Thyroid gland (tissue), 4 donors: ENCODE measurements around the gene CYP26B1. TPM values are rescaled to one million over a fixed set of nuclear protein-coding genes. Genes with fewer than 3 reads are reported as not detected.

Source experiments
- DNase-seq, 2 donors: peaks; one replicate each; pipeline ENCODE4 v3.0.0-alpha.2; 2019
- H3K27ac ChIP-seq, 3 donors: fragments of 200-600 bp; sonication (generic); 1 replicate in 2 of 3; 2 replicates in 1 of 3; pipeline ENCODE4 v1.5.1; 2016 to 2019; ENCODE audit warnings: mild to moderate bottlenecking in 1 of 3, moderate library complexity in 1 of 3
- H3K27me3 ChIP-seq: fragments of 200-600 bp; sonication (generic); one replicate; pipeline ENCODE4 v1.5.1; 2019
- H3K36me3 ChIP-seq, 2 donors: fragments of 200-600 bp; sonication (generic); one replicate each; pipeline ENCODE4 v1.5.1; 2016 to 2019
- H3K4me1 ChIP-seq, 2 donors: fragments of 200-600 bp; sonication (generic); one replicate each; pipeline ENCODE4 v1.5.1; 2017 to 2019
- H3K4me3 ChIP-seq, 3 donors: fragments of 200-600 bp; sonication (generic); replicated peaks in 1 of 3; 1 replicate in 2 of 3; 2 replicates in 1 of 3; pipeline ENCODE4 v1.5.1; 2016; ENCODE audit warnings: mild to moderate bottlenecking in 1 of 3
- H3K9me3 ChIP-seq: fragments of 200-600 bp; sonication (generic); one replicate; pipeline ENCODE4 v1.5.1; 2017
- POLR2A ChIP-seq, 2 donors: fragments of 450-650 bp; IDR thresholded peaks; one replicate each; pipeline ENCODE4 v1.6.1; 2017; ENCODE audit warnings: antibody characterized with exemption in 2 of 2, mild to moderate bottlenecking in 2 of 2, moderate library complexity in 1 of 2
- WGBS, 2 donors: methylation state at CpG; one replicate each; pipeline ENCODE4 v1.1.5; 2017; 5-methylcytosine and 5-hydroxymethylcytosine counted together
- intact Hi-C: fragments of 100-400 bp; cut with DNase I; formaldehyde crosslinking; loops from one replicate; pipeline ENCODE4 v1.15.1; 2023
- total RNA-seq, 4 donors: library from RNA; depleted of rRNA; stranded (reverse); fragments of >200 nt; gene quantifications; one replicate each; pipeline ENCODE4 v1.2.3, GENCODE V29; 2016
- TF ChIP-seq, protein P1 (sequence below), 6 experiments: fragments of 200-600 bp in 3 of 6; fragments of 450-650 bp in 3 of 6; sonication (generic) in 3 of 6; IDR thresholded peaks; one replicate each; pipeline ENCODE4 v1.5.1; 2016 to 2019; ENCODE audit warnings: antibody characterized with exemption in 6 of 6, mild to moderate bottlenecking in 2 of 6, inconsistent platforms in 1 of 6, moderate library complexity in 1 of 6

The CYP26B1 gene
- total RNA-seq, 4 donors from 2014 or later = 11.8 to 24.2 (median 16.3) TPM

DNA sequence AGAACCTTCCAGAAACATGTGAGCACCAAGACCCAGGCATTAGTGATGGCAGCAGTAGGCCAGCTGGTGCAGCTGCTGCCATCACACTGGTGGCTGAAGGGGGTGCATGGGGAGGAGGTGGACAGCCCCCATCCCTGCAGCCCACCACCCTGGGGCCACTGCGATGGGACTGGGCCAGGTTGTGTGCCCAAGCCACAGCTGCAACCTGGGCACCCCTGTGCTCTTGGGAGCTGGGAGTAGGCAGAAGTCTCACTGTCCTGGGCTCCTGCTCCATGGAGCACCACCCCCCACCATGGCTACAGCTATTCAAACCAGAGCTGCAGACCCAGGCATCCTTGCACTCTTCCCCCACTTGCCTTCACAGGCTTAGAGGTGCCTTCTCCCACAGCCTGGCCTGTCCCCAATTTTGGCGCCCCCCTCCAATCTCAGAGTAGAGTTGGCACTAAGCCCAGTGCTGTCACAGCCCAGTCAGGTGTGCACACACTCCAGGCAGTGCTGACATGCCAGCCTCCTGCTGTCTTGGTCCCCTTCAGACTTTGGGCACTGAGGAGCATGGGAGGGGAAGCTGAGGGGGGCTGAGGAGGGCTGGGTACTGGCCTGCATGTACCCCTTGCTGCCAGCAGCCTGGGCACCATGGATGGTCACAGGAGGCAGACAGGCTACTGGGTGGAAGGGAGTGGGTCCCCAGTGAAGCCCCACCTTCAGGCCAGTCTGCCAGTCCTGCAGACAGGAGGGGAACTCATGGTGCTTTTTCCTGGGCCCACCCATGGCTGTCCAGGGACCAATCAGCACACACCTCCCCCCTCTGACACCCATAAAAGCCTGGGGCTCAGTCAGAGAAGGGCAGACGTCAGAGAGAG lies 67.1 kb downstream of the CYP26B1 start:
- H3K4me1 ChIP-seq = no peaks in the 10 kb centered on the region
- H3K36me3 ChIP-seq = no peaks in the 10 kb centered on the region
- no peak overlapping the region for H3K4me3 ChIP-seq
- no peaks in the 10 kb centered on the region for H3K27me3 ChIP-seq
- 68 to 72% methylated on average over 2 to 3 of the region's 3 CpGs for WGBS, 2 donors
- intact Hi-C loops = no loop called here
- no peak for DNase-seq
- no peaks in the 10 kb centered on the region for H3K9me3 ChIP-seq
- no peak overlapping the region for H3K27ac ChIP-seq
- TF ChIP-seq, protein P1, sequence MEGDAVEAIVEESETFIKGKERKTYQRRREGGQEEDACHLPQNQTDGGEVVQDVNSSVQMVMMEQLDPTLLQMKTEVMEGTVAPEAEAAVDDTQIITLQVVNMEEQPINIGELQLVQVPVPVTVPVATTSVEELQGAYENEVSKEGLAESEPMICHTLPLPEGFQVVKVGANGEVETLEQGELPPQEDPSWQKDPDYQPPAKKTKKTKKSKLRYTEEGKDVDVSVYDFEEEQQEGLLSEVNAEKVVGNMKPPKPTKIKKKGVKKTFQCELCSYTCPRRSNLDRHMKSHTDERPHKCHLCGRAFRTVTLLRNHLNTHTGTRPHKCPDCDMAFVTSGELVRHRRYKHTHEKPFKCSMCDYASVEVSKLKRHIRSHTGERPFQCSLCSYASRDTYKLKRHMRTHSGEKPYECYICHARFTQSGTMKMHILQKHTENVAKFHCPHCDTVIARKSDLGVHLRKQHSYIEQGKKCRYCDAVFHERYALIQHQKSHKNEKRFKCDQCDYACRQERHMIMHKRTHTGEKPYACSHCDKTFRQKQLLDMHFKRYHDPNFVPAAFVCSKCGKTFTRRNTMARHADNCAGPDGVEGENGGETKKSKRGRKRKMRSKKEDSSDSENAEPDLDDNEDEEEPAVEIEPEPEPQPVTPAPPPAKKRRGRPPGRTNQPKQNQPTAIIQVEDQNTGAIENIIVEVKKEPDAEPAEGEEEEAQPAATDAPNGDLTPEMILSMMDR (IDR thresholded peaks at IDR 0.05) = no peak
- TF ChIP-seq POLR2A (IDR thresholded peaks at IDR 0.05) = no peak
